Right atrium auricular region (tissue), 2 donors: ENCODE results near the gene ARMH3. TPM values are rescaled to one million over a fixed set of nuclear protein-coding genes. Genes with fewer than 3 reads are reported as not detected.

Experiments used
- DNase-seq: peaks from one replicate; pipeline ENCODE4 v3.0.0-alpha.2; 2019; ENCODE audit warnings: low spot score
- H3K27ac ChIP-seq, 2 donors: fragments of 200-600 bp; sonication (generic); 1 replicate in 1 of 2; 2 replicates in 1 of 2; pipeline ENCODE4 v1.5.1; 2016 to 2019
- H3K27me3 ChIP-seq, 2 donors: fragments of 200-600 bp; sonication (generic); one replicate each; pipeline versions ENCODE4 v1.5.1 to v1.6.0; 2017 to 2019
- H3K36me3 ChIP-seq: fragments of 200-600 bp; sonication (generic); one replicate; pipeline ENCODE4 v1.5.1; 2016
- H3K4me1 ChIP-seq, 2 donors: fragments of 200-600 bp; sonication (generic); one replicate each; pipeline versions ENCODE4 v1.5.1 to v1.6.0; 2017 to 2019
- H3K4me3 ChIP-seq, 2 donors: fragments of 200-600 bp; sonication (generic); 1 replicate in 1 of 2; 2 replicates in 1 of 2; pipeline ENCODE4 v1.5.1; 2017 to 2019; ENCODE audit warnings: mild to moderate bottlenecking in 1 of 2, moderate library complexity in 1 of 2
- H3K9me3 ChIP-seq, 2 donors: fragments of 200-600 bp; sonication (generic); one replicate each; pipeline ENCODE4 v1.5.1; 2019
- total RNA-seq, 2 donors: library from RNA; depleted of rRNA; stranded (reverse); fragments of >200 nt; gene quantifications; one replicate each; pipeline ENCODE4 v1.1.0, GENCODE V29; 2016
- TF ChIP-seq, protein P1 (sequence below), 2 donors: fragments of 200-600 bp; sonication (generic); IDR thresholded peaks; one replicate each; pipeline ENCODE4 v1.5.1; 2019; ENCODE audit warnings: antibody characterized with exemption in 2 of 2

Gene ARMH3
- total RNA-seq, 2 donors from 2014 or later: 25.4 to 28.5 TPM

DNA sequence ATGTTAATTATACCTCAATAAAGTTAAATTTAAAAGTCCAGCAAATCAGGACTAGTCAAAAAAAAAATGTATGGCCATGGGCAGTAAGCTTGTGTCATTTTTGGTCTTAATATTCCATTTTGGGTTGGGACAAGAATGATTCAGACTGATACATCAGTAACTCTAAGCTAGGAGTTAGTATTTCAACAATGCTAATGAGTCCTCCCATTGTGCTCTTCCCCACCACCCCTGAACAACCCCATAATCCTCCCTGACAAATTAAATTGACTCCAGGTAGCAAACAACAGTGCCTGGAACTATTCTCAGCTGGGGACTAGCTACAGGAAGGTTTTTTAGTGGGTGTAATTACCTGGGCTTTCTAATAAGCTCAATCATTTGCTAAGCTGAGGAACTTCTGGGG lies 181.7 kb downstream of the ARMH3 start:
- Histone ChIP-seq H3K4me1 (peaks cover 0 to 8% of the 10 kb centered on the region in 2 donors), H3K27me3 (no peaks in the 10 kb centered on the region), H3K36me3 (no peaks in the 10 kb centered on the region), H3K4me3 (no peak overlapping the region), H3K9me3 (no peaks in the 10 kb centered on the region), H3K27ac (no peak overlapping the region)
- no peak for DNase-seq
- TF ChIP-seq, protein P1, sequence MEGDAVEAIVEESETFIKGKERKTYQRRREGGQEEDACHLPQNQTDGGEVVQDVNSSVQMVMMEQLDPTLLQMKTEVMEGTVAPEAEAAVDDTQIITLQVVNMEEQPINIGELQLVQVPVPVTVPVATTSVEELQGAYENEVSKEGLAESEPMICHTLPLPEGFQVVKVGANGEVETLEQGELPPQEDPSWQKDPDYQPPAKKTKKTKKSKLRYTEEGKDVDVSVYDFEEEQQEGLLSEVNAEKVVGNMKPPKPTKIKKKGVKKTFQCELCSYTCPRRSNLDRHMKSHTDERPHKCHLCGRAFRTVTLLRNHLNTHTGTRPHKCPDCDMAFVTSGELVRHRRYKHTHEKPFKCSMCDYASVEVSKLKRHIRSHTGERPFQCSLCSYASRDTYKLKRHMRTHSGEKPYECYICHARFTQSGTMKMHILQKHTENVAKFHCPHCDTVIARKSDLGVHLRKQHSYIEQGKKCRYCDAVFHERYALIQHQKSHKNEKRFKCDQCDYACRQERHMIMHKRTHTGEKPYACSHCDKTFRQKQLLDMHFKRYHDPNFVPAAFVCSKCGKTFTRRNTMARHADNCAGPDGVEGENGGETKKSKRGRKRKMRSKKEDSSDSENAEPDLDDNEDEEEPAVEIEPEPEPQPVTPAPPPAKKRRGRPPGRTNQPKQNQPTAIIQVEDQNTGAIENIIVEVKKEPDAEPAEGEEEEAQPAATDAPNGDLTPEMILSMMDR (IDR thresholded peaks at IDR 0.05): no peak

DNA sequence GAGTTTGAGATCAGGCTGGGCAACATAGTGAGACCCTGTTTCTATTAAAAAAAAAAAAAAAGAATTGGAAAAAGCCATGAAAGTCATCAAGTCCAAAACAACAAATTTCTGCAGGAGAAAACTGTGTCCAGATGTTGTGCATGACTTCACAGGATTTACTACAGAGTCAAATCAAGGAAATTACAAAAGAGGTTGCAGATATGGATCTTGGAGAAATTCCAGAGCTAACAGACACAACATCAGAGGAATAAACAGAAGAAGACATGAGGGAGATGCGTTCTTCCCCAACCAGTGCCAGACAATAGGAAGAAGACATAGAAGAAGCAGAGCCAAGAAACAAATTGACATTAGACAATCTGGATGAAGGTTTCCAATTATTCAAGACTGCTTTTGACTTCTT lies 188.0 kb downstream of the ARMH3 start:
- no peak for DNase-seq
- TF ChIP-seq, protein P1 (IDR thresholded peaks at IDR 0.05): no peak
- H3K36me3 ChIP-seq: no peaks in the 10 kb centered on the region
- no peaks in the 10 kb centered on the region for H3K4me1 ChIP-seq
- H3K9me3 ChIP-seq: no peaks in the 10 kb centered on the region
- no peak overlapping the region for H3K27ac ChIP-seq
- no peaks in the 10 kb centered on the region for H3K27me3 ChIP-seq
- H3K4me3 ChIP-seq: no peak overlapping the region

DNA sequence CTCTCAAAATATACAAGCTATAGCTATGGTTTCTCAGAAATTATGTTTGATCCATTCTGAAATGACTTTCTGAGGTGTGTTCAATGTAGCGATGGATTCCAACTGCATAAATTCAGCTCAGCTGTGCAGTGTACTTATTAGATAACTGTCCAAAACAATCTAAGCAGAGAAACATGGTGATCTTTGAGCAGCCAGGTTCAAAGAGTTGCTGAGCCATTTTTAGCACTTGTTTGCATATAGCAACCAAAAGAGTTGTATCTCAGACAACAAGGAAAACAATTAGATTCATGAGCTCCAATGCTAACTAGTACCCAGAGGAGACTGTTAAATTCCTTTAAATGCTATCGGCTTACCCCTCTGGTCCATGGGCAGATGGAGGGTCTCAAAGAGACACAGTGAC lies 196.4 kb downstream of the ARMH3 start:
- H3K4me1 ChIP-seq: peaks cover 0 to 39% of the 10 kb centered on the region in 2 donors
- H3K9me3 ChIP-seq: peaks cover 0 to 12% of the 10 kb centered on the region in 2 donors
- no peaks in the 10 kb centered on the region for H3K36me3 ChIP-seq
- no peak for DNase-seq
- no peaks in the 10 kb centered on the region for H3K27me3 ChIP-seq
- TF ChIP-seq, protein P1 (IDR thresholded peaks at IDR 0.05): no peak
- no peak overlapping the region for H3K4me3 ChIP-seq
- H3K27ac ChIP-seq: peak overlapping the region; percentile 69 to 71

DNA sequence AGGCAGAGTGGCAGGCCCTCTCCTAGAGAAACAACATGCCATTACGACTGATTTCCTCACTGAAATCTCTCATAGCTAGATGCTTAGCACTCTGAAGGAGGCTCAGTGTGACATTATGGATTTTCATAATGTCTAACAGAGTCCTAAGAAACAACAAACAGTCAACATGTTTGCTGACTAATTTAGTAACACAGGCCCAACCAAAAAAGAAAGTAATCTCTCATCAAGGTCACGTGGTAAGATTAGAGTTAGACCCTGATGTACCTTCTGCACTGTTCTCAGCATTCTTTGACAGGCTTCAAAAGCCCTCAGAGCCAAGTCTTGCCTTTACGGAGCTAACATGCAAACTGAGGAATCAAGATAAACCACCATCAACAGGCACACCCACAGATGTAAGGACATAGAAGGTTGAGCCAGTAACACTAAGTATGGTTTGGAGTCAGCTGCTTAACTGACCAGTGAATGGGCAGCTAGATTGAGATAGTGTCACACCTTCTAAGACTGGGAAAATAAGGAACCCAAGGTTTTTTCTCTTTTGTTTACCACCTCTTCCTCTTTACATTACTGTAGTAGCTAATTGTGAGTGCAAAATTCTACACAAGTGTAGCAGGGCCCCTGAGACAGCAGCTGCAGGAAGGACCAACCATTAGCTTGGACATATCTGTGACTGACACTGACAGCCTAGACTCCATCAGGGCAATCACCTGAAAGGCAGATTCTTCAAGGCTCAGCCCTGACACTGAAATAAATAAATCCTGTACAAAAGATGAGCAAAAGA lies 197.1 kb downstream of the ARMH3 start:
- TF ChIP-seq, protein P1 (IDR thresholded peaks at IDR 0.05): no peak
- Histone ChIP-seq H3K4me1 (peaks cover 0 to 39% of the 10 kb centered on the region in 2 donors), H3K27me3 (no peaks in the 10 kb centered on the region), H3K36me3 (no peaks in the 10 kb centered on the region), H3K9me3 (peaks cover 0 to 12% of the 10 kb centered on the region in 2 donors), H3K27ac (peak overlapping the region; percentile 69 to 71), H3K4me3 (no peak overlapping the region)
- no peak for DNase-seq

DNA sequence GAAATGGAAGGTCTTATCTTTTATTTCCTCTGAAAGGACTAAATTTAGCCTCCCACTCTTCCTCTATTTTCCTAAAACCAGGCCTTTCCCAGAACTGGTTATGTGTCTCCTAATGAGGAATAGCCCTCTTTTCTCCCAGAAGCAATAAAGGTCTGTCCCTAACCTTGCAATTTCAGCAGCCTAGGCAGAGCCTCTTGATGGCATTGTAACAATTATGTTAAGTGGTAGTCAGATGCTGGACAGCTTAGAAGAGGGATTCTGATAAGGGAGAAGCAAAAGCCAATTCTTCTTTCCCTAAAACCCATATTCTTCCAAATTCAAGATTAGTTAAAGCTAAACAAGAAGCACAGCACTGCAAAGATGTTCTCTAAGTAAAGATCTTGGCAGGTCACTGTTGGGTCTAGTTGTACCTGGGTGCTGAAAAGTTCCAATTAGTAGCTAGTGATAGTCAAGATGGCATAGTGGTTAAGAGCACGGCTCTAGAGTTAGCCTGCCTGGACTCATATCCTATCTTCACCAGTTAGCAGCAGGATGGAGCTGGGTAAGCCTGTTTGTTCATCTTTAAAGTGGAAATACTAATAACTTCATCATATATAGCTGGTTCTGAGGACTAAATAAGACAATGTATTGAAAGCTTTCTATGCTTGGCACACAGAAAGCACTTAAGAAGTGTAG lies 198.0 kb downstream of the ARMH3 start:
- peaks cover 0 to 39% of the 10 kb centered on the region in 2 donors for H3K4me1 ChIP-seq
- H3K27ac ChIP-seq: peak overlapping the region; percentile 69 to 71
- TF ChIP-seq, protein P1 (IDR thresholded peaks at IDR 0.05): no peak

More for the DNA sequence above, 198.0 kb downstream of the ARMH3 start:
- no peaks in the 10 kb centered on the region for H3K27me3 ChIP-seq
- peaks cover 0 to 12% of the 10 kb centered on the region in 2 donors for H3K9me3 ChIP-seq
- no peak for DNase-seq
- H3K4me3 ChIP-seq: no peak overlapping the region
- H3K36me3 ChIP-seq: no peaks in the 10 kb centered on the region
